Stimulated activated CD8-positive, alpha-beta memory T cell treated with anti-CD3 and anti-CD28 coated beads, Interleukin-12 subunit alpha, Interleukin-12 subunit beta, amount 100 ng/mL, for 24 hours (primary cell): ENCODE measurements around the gene BRCA1.
A peak's percentile ranks its signal among the peaks of the same experiment; 100 is the strongest.

Experiments used
- DNase-seq: peaks from one replicate; pipeline ENCODE4 v3.0.0-alpha.2; 2020; ENCODE audit errors: extremely low read depth

Gene BRCA1

GRCh38 chr17:43025290-43025657 lies 99.9 kb downstream of the BRCA1 start:
- DNase-seq, result no peak

GRCh38 chr17:43024407-43025289 lies 100.5 kb downstream of the BRCA1 start, which contains the start of gene RND2:
Gene RND2 (plus strand): TSS chr17:43025231. CDS start chr17:43025348, 117 bp downstream.
- peak; percentile 39 for DNase-seq

GRCh38 chr17:43021741-43022512 lies 103.2 kb downstream of the BRCA1 start, which contains the start of gene VAT1:
Gene VAT1 (minus strand): TSS chr17:43022385. CDS start chr17:43022322, 63 bp downstream.
- DNase-seq, result no peak

- DNase-seq, result no peak
These were observed 104.1 kb downstream of the BRCA1 start for GRCh38 chr17:43020789-43021740.

GRCh38 chr17:43020030-43020621 lies 105.0 kb downstream of the BRCA1 start:
- DNase-seq, result no peak

GRCh38 chr17:43019418-43019817 lies 105.7 kb downstream of the BRCA1 start:
- DNase-seq, result no peak

- no peak for DNase-seq
These were observed 106.2 kb downstream of the BRCA1 start for GRCh38 chr17:43018932-43019331.

DNA sequence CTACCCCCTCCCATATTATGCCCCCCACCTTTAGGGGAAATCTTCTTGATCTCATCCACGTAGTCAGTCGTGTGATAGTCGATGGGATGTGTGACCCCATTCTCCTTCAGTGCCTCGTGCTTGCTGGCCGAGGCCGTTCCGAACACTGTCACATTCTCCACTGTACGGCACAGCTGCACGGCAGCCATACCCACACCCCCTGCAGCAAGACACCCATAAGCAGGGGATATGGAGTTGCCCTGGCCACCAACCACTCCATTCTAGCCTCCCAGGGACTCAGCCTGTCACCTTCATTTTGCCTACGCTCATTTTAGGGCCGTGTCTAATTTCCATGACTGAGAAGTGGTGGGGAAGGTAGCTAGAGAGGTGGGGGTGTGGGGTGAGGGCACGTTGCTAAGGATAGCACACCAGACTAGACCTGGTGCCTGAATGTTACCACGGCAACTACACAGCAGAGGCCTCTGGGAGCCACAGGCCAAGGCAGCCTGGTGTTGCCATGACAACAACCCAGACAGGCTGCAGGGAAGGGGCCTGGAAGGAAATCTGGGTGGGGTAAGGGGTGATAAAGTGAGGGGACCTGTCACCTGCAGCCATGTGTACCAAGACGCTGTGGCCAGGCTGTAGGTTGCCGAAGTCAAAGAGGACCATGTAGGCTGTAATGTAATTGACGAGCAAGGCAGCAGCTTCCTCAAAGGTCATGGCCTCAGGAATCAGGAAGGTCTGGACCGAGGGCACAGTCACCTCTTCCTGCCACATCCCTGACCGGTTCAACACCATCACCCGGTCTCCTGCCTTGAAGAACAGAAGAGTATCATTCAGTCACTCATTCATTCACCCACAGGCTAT lies 106.9 kb downstream of the BRCA1 start:
- DNase-seq, result no peak

GRCh38 chr17:43016216-43016615 lies 108.9 kb downstream of the BRCA1 start:
- DNase-seq, result no peak

GRCh38 chr17:43015579-43015978 lies 109.6 kb downstream of the BRCA1 start:
- no peak for DNase-seq

DNA sequence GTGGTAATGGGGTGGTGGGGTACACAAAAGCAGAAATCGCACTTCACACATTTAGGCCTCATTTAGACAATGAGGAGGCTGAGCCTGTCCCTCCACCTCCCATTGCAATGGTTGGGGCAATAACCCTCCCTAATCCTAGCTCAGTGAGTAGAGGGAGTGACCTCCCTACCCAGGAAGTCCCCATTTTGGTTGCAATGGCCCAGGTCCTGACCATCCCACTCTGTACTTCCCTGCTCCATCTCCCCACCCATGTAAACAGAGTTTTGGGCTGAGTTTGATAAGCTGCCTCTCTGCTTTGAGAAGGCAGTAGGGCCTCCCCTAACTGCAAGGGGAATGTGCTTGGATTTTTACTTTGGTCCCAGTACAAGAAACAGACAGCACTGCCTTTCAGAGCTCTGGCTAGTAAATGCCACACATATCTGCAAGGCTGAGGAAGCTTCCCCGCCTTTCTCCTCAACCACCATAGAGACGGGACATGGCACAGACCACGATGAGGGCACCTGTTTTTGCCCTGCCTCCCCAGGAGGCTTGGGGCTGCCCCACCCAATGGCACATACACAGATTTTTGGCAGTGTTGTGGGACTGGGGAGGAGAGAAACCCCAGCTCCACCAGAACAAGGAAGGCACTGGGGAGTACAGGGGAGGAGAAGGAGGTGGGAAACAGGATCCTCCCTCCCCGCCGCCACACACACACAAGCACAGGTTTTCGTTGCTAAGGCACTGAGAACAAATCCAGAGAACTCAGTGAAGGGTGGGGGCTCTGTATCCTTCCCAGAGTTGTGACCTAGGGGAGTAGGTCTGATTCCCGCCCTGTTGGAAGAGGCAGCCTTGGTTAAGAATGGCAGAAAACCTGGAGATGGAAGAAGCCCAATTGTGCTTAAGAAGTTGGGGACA lies 110.3 kb downstream of the BRCA1 start:
- no peak for DNase-seq

GRCh38 chr17:43014020-43014648 lies 111.0 kb downstream of the BRCA1 start:
- no peak for DNase-seq

DNA sequence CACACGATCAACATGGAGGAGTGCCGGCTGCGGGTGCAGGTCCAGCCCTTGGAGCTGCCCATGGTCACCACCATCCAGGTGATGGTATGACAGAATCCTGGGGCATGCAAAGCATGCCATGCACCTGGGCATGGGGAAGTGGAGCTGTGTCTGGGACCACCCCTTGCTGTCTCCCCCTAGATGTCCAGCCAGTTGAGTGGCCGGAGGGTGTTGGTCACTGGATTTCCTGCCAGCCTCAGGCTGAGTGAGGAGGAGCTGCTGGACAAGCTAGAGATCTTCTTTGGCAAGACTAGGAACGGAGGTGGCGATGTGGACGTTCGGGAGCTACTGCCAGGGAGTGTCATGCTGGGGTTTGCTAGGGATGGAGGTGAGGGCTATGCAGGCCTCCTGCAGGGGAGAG lies 111.9 kb downstream of the BRCA1 start:
- no peak for DNase-seq

- DNase-seq, result no peak
These were observed 113.3 kb downstream of the BRCA1 start for GRCh38 chr17:43011728-43012472.

DNA sequence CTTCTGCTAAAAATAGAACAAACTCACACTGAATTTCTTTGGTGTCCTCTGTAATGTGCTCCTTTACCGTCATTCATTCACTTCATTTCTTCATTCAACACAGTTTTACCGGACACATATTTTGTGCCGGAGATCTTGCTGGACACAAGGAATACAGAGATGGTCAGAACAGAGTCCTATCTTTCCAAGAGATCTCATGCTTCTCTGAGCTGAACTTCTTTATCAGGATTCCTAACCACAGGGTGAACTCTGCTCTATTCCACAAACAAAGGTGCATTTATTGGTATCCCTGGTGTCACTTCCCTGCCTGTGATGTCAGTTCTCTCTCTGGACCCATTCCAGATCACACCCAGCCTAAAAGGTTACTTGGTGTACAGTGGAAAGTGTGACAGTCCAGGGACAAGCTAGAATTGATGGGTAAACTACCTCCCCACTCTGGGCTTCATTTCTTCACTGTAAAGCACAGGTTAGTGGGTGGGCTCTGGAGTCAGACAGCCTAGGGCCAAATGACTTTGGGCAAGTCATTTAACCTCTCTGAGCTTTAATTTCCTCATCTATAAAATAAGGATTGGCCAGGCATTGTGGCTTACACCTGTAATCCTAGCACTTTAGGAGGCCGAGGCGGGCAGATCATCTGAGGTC lies 114.4 kb downstream of the BRCA1 start:
- no peak for DNase-seq

DNA sequence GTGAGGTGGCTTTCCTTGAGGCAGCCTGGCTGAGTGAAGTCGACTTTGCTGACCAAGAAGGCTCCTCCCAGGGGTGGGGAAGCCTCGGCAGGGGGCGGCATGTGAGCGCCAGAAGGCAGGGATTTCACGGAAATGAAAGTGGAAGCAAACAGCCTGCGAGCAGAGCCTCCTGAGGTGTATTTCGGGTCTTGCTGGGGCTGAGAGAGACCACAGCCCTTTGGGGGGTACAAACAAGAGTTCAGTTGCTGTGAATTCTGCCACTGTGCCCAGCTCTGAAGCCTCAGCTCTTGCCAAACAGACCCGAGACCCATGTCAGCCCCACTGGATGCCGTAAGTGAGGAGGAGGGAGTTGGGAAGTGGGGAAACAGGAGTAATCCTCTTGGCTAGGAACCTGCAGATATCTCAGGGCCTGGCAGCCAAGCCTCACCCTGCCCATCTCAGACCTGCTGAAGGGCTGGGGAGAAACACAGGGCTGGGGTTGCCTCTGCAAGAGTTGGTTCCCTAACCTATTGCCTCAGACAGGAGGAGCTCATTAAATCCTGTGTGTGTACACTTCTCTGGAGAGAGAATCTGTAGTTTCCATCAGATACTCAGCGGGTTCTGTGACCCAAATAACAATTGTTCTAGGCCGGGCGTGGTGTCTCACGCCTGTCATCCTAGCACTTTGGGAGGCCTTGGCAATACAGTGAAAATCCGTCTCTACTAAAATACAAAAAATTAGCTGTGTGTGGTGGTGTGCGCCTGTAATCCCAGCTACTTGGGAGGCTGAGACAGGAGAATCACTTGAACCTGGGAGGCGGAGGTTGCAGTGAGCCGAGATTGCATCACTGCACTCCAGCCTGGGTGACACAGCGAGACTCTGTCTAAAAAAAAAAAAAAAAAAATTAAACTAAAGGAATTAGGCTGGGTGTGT lies 118.3 kb downstream of the BRCA1 start, which contains the start of gene IFI35:
Gene IFI35, plus strand, starts transcription at position 146 of the 913 bp plus-strand sequence. Its CDS starts 164 bp downstream, at position 310.
- peak; percentile 73 for DNase-seq
